Airway epithelial cell (primary cell): ENCODE data around the gene IL23R. TPM values are rescaled to one million over a fixed set of nuclear protein-coding genes. Genes with fewer than 3 reads are reported as not detected.

Experiments used
- total RNA-seq: library from RNA; depleted of rRNA; stranded (reverse); fragments of >200 nt; gene quantifications from 2 replicates; pipeline ENCODE4 v1.2.3, GENCODE V29; 2015

The IL23R gene, protein sequence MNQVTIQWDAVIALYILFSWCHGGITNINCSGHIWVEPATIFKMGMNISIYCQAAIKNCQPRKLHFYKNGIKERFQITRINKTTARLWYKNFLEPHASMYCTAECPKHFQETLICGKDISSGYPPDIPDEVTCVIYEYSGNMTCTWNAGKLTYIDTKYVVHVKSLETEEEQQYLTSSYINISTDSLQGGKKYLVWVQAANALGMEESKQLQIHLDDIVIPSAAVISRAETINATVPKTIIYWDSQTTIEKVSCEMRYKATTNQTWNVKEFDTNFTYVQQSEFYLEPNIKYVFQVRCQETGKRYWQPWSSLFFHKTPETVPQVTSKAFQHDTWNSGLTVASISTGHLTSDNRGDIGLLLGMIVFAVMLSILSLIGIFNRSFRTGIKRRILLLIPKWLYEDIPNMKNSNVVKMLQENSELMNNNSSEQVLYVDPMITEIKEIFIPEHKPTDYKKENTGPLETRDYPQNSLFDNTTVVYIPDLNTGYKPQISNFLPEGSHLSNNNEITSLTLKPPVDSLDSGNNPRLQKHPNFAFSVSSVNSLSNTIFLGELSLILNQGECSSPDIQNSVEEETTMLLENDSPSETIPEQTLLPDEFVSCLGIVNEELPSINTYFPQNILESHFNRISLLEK
- total RNA-seq, result not detected in 2 replicates

DNA sequence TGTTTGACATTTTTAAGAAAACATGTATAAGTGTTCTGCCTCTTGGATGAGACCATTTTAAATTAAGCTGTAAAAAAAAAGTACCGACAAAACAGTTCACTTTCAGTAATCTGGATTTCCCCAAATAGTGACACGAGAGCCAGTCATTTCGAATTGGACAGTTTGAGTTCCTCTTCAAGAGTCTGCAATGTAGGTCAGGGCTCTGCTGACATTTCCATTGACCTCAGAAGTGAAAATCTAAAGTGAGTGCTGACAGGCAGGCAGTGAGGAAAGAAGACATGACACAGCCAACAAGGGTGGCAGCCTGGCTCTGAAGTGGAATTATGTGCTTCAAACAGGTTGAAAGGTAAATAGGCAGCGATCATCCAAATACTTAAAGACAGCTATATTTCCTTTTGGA lies at the start of gene IL23R:
Gene IL23R, plus strand, starts transcription at position 259 of the 400 bp plus-strand sequence. CDS start 1,667 bp downstream, outside the sequence.

DNA sequence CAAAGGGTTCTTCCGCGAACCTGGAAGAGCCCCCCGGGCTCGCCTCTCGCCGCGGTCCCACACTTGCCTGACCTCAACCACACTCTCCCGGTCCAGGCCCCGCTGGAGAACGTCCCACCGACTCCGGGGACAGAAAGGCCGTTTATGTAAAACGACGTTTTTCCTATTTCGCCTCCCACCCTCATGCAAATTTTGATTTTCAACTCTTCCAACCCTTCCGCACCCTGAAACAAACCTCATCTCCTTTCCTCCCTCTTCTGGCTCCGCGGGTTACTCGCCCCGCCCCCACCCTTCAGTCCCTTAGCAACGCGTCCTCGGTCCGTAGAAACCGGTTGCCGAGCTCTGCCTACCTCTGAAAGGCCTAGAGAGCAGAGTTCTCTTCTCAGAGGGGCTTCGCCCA lies 31.6 kb upstream of the IL23R start, which contains the start of gene C1orf141:
Gene C1orf141, minus strand, starts transcription at position 276 of the 400 bp plus-strand sequence. CDS start 7,730 bp downstream, outside the sequence.

DNA sequence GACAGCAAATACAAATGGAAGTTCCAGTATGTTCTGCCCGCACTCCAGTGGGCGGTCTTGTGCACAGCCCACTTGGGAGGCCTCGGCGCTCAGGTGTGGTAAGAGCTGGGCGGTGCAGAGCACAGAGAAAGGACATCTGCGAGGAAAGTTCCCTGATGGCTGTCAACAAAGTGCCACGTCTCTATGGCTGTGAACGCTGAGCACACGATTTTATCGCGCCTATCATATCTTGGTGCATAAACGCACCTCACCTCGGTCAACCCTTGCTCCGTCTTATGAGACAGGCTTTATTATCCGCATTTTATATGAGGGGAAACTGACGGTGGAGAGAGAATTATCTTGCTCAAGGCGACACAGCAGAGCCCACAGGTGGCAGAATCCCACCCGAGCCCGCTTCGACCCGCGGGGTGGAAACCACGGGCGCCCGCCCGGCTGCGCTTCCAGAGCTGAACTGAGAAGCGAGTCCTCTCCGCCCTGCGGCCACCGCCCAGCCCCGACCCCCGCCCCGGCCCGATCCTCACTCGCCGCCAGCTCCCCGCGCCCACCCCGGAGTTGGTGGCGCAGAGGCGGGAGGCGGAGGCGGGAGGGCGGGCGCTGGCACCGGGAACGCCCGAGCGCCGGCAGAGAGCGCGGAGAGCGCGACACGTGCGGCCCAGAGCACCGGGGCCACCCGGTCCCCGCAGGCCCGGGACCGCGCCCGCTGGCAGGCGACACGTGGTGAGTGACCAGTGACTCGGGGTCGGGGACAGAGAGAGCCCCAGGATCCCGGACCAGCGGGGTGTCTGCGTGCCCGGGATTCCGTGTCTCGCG lies 141.2 kb downstream of the IL23R start, which contains the start of gene IL12RB2:
Gene IL12RB2, plus strand, starts transcription at position 623 of the 810 bp plus-strand sequence. CDS start 12,496 bp downstream, outside the sequence.

Other genes starting within 250 kb of the IL23R start
- gene DNAI4, start 241.6 kb upstream of the IL23R start, total RNA-seq, result 1.3 and 1.9 TPM in 2 replicates
- gene MIER1, start 241.5 kb upstream of the IL23R start, total RNA-seq, result 15.0 and 19.8 TPM in 2 replicates
- 6.7 and 12.6 TPM in 2 replicates for gene SLC35D1, start 112.3 kb upstream of the IL23R start, total RNA-seq
- not detected in 2 replicates for gene C1orf141, start 31.5 kb upstream of the IL23R start, total RNA-seq
- gene IL12RB2, start 141.4 kb downstream of the IL23R start, total RNA-seq, result 0.19 and 0.56 TPM in 2 replicates